CD4-positive, alpha-beta T cell treated with Interferon gamma for 1 hour (primary cell): ENCODE measurements around the gene ZNF791.
"Not testable (repeated sequence)": the region's sequence is repeated elsewhere in the genome, so short reads cannot be mapped to it uniquely, and the experiment has no call there.

ENCODE experiments used
- DNase-seq: peaks from one replicate; pipeline ENCODE4 v3.0.0-alpha.2; 2020

ZNF791 gene

GRCh38 chr19:12668346-12668745 lies 57.6 kb downstream of the ZNF791 start:
- DNase-seq, result no peak

- peak; percentile 81 for DNase-seq
Measured at GRCh38 chr19:12668932-12669269, 58.2 kb downstream of the ZNF791 start.

DNA sequence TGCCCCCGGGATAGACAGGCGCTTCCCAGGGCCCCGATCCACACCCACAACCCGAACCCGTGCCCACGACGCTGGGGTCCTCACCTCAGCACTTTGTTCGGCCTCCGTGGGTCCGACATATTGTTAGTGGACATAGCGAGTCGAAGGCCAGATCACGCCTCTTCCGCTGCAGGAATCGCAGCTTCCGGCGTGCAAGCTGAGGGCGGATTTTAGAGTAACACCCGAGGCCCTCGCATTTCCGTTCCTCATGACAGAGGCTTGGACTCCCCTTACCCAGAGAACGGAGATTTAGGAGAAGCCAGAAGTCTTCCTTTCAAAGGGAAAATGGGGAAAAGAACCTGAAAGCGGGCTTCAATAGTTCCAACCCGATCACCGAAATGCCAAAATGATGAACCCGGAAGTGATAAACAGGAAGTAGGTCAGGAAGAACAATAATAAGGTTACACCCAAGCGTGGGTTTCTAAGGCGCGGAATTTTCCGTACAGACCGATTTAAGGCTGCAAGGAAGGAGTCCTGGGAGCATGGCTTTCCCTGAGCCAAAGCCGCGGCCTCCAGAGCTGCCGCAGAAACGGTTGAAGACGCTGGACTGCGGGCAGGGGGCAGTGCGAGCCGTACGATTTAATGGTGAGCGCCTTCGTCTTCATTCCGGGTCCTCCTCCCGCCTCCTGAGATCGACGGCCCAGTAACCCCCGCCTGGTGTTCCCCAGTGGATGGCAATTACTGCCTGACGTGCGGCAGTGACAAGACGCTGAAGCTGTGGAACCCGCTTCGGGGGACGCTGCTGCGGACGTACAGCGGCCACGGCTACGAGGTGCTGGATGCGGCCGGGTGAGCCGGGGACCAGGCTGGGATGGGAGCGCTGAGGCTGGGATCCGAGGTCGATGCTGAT lies 58.8 kb downstream of the ZNF791 start:
- DNase-seq, result peak; percentile 67

GRCh38 chr19:12670159-12670928 lies 59.6 kb downstream of the ZNF791 start:
- no peak for DNase-seq

DNA sequence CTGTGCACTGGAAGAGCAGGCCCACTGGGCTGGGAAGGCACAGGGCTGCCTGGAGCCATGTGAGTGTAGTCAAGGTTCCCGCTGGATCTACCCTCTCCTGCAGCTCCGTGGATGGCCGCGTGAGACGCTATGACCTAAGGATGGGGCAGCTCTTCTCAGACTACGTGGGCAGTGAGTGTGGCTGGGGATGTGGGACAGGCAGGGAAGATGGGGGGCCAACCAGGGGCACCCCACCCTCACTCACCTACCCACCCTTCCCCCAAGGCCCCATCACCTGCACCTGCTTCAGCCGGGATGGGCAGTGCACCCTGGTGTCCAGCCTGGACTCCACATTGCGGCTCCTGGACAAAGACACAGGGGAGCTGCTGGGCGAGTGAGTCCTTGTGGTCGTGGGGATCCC lies 62.0 kb downstream of the ZNF791 start:
- no peak for DNase-seq

DNA sequence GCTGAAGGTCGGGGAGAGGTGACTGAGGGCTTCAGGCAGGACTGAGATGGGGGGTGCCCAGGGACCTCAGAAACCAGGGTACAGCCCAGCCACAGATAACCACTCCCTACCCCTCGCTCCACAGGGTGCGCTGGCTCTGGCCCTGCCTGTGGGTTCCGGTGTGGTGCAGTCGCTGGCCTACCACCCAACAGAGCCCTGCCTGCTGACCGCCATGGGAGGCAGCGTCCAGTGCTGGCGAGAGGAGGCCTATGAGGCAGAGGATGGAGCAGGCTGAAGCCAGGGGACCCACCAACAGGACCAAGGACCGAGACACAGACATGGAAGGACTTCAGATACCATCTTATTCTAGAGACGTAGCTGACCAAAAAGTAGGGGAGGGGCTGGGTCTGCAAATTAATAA lies 64.7 kb downstream of the ZNF791 start:
- DNase-seq, result no peak

GRCh38 chr19:12675940-12676339 lies 65.2 kb downstream of the ZNF791 start:
- DNase-seq, result no peak

- DNase-seq, result peak; percentile 72
Measured at GRCh38 chr19:12676384-12676792, 65.7 kb downstream of the ZNF791 start.

- no peak for DNase-seq
Measured at GRCh38 chr19:12676928-12677327, 66.2 kb downstream of the ZNF791 start.

GRCh38 chr19:12678039-12678438 lies 67.3 kb downstream of the ZNF791 start:
- DNase-seq, result not testable (repeated sequence)

- no peak for DNase-seq
Measured at GRCh38 chr19:12680034-12680433, 69.3 kb downstream of the ZNF791 start.

DNA sequence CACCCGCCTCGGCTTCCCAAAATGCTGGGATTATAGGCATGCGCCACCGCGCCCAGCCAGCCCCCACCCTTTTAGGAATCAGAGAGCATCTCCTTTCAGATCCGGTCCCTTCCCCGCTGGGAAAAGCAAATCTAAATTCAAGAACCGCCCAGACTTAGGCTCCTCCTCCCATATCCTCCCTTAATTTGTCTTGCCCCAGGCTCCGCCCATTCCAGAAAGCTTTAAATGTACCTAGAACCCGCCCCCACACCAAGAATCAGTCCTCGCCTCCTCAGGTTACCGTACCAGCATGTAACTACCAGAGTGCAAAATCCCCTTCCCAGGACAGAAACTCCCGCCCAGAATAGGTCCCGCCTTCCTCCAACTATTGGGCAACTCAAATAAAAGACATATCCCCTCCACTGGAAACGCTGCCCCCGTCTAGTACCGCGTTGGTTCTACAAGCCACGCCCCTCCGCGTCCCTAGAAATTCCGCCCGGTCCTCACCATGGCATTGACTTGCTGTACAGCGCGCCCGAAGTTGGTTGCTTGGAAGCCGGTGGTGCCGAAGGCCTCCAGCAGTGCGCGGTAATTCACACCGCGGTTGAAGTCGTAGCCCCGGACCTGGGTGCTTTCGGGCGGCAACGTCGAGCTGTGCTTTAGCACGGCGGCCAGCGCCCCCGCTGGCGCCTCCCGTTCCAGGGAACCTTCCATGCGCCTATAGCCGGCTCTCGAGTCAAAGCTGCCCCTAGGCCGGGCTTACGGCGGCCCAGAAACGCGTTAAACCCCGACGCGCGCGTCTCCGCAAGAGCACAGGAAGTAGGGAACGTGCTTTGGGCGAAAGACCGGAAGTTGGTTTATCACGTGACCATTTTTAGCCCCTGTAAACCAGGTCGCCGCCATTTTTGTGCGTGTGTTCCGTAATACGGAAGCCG lies 70.6 kb downstream of the ZNF791 start, which contains the start of gene DHPS:
DHPS (minus strand) TSS at position 807 of the 914 bp plus-strand sequence; CDS start at position 693, 114 bp downstream.
- DNase-seq, result peak; percentile 95
